GM21515 (cell line): ENCODE results near the gene GPHB5.

Experiments used
- ATAC-seq: cut with Tn5 transposase; IDR thresholded peaks from one replicate; pipeline ENCODE4 v1.9.1; 2021; ENCODE audit not compliant: unreplicated experiment

Gene GPHB5

DNA sequence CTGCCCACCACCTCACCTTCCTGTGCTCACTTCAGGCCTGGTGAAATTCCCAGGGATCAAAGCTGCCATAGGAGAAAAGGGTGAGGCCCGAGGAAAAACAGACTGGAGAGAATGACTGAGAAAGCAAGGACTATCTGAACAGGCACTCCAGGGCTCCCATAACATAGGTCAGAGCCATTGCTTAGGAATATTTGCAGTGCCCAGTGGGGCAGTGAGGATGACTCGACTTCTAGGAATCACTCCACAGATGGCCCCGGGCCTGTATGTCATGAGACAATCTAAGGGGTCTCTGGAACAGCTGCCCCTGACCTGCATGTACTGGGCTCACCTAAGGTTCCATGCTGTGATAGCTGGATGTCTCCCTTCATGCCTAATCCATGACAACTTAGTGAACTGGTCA lies 51.6 kb downstream of the GPHB5 start:
- no peak for ATAC-seq

DNA sequence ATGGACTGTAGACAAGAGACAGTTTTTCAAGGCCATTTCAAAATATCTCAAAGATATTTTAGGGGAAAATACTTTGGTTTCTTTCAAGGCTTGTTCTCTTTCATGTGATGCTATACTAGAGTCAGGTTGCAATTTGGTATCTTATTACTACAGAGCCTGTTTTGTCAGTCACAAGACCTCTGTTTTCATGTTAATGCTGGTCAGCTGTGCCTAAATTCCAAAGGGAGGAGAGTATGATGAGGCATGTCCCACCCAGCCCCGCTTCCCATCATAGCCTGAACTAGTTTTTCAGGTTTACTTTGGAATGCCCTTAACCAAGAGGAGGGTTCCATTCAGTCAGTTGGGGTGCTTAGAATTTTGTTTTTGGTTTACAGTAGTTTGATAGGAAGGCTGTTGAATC lies 52.6 kb downstream of the GPHB5 start:
- no peak for ATAC-seq
